ENCODE data around the gene ST6GALNAC3. TPM values are rescaled to one million over a fixed set of nuclear protein-coding genes. Genes with fewer than 3 reads are reported as not detected.

The ST6GALNAC3 gene
- total and polyA plus RNA-seq, 3 donors from 2014 or later, result 0.46 to 0.87 (median 0.74) TPM

DNA sequence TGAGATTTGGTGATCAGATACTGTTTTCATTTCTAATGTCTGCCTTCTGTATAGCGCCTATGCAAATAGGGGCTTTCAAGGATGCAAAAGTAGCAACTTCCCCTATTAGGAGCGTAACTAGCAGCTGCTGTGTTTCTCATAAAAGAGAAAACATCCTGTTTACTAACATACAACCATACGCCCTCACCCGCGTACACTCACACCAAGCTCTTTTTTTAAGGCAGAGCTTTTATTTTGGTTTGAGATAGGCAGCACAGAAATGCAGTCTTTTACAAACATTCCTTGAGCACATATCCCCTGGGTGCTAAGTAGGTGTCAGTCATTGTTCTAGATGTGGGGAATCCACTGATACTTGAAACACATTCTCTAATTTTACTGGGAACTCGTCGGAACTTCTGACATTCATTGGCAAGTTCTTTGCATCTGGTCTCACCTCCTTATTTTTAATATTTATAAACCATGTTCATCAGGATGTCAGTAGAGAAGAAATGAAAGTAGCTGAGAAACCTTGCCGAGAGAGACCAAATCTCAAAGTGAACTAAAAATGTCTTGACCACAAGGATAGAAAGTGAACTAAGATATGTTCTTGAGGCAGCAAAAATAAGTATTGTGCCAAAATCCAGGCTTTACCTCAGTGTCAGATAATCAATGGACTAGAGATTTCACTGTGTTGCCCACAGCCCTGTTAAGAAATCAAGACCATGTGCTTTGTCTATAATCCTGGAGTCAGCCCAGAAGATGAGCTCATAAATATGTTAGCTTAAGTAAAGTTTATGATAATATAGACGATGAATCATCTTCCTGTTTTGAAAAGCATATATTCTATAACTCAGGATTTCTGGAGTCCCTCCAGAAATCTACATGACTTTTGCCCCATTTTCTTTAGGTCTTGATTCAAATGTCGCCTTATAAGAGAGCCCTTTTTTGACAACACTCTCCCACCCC lies 350.9 kb downstream of the ST6GALNAC3 start:
- no peak for DNase-seq
- H3K4me3 ChIP-seq, result no peak overlapping the region
- TF ChIP-seq CTCF (IDR thresholded peaks at IDR 0.05), result no peak
- TF ChIP-seq POLR2A (IDR thresholded peaks at IDR 0.05), result no peak
- no peak overlapping the region for H3K27ac ChIP-seq
- no peaks in the 10 kb centered on the region for H3K9me3 ChIP-seq
- no peaks in the 10 kb centered on the region for H3K4me1 ChIP-seq
- intact Hi-C loops (cut with DNase I; ENCODE audit: low total_unique reads), result no loop called here
- H3K27me3 ChIP-seq, result no peaks in the 10 kb centered on the region
- 75 to 79% methylated on average over 10 of the region's 10 CpGs for WGBS, 2 donors
- H3K36me3 ChIP-seq (ENCODE audit: low read depth, missing control alignments), result no peaks in the 10 kb centered on the region

- Histone ChIP-seq H3K4me3 (no peak overlapping the region), H3K36me3 (ENCODE audit: low read depth, missing control alignments) (no peaks in the 10 kb centered on the region), H3K9me3 (no peaks in the 10 kb centered on the region), H3K27me3 (no peaks in the 10 kb centered on the region), H3K27ac (no peak overlapping the region), H3K4me1 (no peaks in the 10 kb centered on the region)
- intact Hi-C loops (cut with DNase I; ENCODE audit: low total_unique reads), result no loop called here
- no peak for DNase-seq
- WGBS, 2 donors, result 92 to 98% methylated on average over 4 of the region's 4 CpGs
- TF ChIP-seq CTCF (IDR thresholded peaks at IDR 0.05) (no peak), POLR2A (IDR thresholded peaks at IDR 0.05) (no peak)
Observed at GRCh38 chr1:76426606-76427005, 352.1 kb downstream of the ST6GALNAC3 start.

DNA sequence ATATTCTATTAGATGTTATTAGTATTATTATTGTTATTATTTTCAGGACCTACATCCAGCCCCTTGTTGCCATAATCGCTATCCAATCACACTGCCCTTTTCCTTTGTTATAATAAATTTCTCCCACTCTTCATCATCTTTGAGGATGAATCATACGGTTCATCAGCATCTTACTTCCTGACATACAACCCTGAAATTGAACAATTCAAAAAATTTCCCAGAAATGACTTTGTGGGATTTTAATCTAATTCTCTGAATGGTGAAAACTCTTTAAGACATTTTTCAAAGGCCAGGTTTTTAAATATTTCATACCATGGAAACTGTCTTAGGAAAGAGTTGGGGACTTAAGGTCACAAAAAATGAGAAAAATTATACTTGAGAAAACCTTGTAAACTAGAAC lies 353.5 kb downstream of the ST6GALNAC3 start:
- DNase-seq, result no peak
- intact Hi-C loops (cut with DNase I; ENCODE audit: low total_unique reads), result no loop called here
- no peaks in the 10 kb centered on the region for H3K27me3 ChIP-seq
- H3K4me1 ChIP-seq, result no peaks in the 10 kb centered on the region
- no peak for TF ChIP-seq POLR2A (IDR thresholded peaks at IDR 0.05)
- TF ChIP-seq CTCF (IDR thresholded peaks at IDR 0.05), result no peak
- WGBS, 2 donors, result 89 to 91% methylated on average over 2 of the region's 2 CpGs
- no peak overlapping the region for H3K4me3 ChIP-seq
- no peaks in the 10 kb centered on the region for H3K36me3 ChIP-seq (ENCODE audit: low read depth, missing control alignments)
- H3K27ac ChIP-seq, result no peak overlapping the region
- no peaks in the 10 kb centered on the region for H3K9me3 ChIP-seq

- 33 to 43% methylated on average over 3 of the region's 3 CpGs for WGBS, 2 donors
- H3K27me3 ChIP-seq, result no peaks in the 10 kb centered on the region
- no peak overlapping the region for H3K4me3 ChIP-seq
- TF ChIP-seq CTCF (IDR thresholded peaks at IDR 0.05) (no peak), POLR2A (IDR thresholded peaks at IDR 0.05) (no peak)
- H3K36me3 ChIP-seq (ENCODE audit: low read depth, missing control alignments), result no peaks in the 10 kb centered on the region
- no peak overlapping the region for H3K27ac ChIP-seq
- no peak for DNase-seq
- intact Hi-C loops (cut with DNase I; ENCODE audit: low total_unique reads), result no loop called here
- no peaks in the 10 kb centered on the region for H3K4me1 ChIP-seq
- H3K9me3 ChIP-seq, result no peaks in the 10 kb centered on the region
Observed at GRCh38 chr1:76430531-76430930, 356.0 kb downstream of the ST6GALNAC3 start.

DNA sequence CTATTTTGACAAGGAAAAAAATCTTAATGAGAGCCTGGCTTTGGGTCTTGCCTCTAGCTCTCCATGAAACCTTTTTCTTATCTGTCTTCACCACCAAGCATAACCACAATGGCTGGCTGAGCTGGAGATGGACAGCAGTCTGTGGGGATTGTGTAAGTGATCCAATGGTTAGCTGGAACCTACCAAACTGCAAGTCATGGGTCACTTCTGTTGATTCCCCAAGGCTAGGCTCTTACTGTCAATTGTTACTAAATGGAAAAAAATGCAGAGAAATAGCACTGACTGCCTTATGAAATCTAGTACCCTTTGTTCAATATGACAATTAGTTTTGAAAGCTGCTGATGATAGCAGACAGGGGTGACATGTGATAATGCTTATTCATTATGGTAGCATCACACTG lies 359.0 kb downstream of the ST6GALNAC3 start:
- intact Hi-C loops (cut with DNase I; ENCODE audit: low total_unique reads), result no loop called here
- Histone ChIP-seq H3K27me3 (no peaks in the 10 kb centered on the region), H3K27ac (no peak overlapping the region), H3K36me3 (ENCODE audit: low read depth, missing control alignments) (no peaks in the 10 kb centered on the region), H3K4me1 (no peaks in the 10 kb centered on the region), H3K9me3 (no peaks in the 10 kb centered on the region), H3K4me3 (no peak overlapping the region)
- DNase-seq, result no peak
- TF ChIP-seq CTCF (IDR thresholded peaks at IDR 0.05), result no peak
- no peak for TF ChIP-seq POLR2A (IDR thresholded peaks at IDR 0.05)

All from testis (tissue), 3 donors.